GM12878 (cell line): ENCODE measurements around the gene CFAP300. TPM values are rescaled to one million over a fixed set of nuclear protein-coding genes. Genes with fewer than 3 reads are reported as not detected.
A peak's percentile ranks its signal among the peaks of the same experiment; 100 is the strongest.

Experiments
- ATAC-seq: fragments of 200-7000 bp; cut with Tn5 transposase; 3 replicates; pipeline ENCODE4 v1.9.1; 2020; ENCODE audit warnings: mild to moderate bottlenecking, moderate library complexity
- BruUV-seq: library from RNA; stranded (reverse); fragments of 400-500 nt; replicated peaks from 2 replicates; lab custom pipeline; 2021; lab: Mats Ljungman, UMichigan
- CTCF ChIA-PET: fragments of 300-600 bp; sonication (Branson Sonifier 250); formaldehyde crosslinking; extraction: SDS; loops from one replicate; lab custom pipeline; 2021; ENCODE audit warnings: inconsistent platforms; lab: Yijun Ruan, JAX
- POLR2A ChIA-PET: fragments of 350-600 bp; formaldehyde crosslinking; extraction: SDS; loops from one replicate; lab custom pipeline; 2021; ENCODE audit warnings: inconsistent platforms; lab: Charles Lee
- RAD21 ChIA-PET: fragments of 300-600 bp; sonication (Branson Sonifier 250); formaldehyde crosslinking; loops from one replicate; lab custom pipeline; 2023; ENCODE audit warnings: antibody characterized with exemption; ENCODE audit not compliant: unreplicated experiment; lab: Charles Lee
- SMC1A ChIA-PET: fragments of 300-600 bp; sonication (Branson Sonifier 250); formaldehyde crosslinking; loops from one replicate; lab custom pipeline; 2023; ENCODE audit not compliant: unreplicated experiment, uncharacterized antibody; lab: Charles Lee
- DNase-seq: peaks from one replicate; pipeline ENCODE4 v3.0.0-alpha.2; 2011; ENCODE audit warnings: low read depth, low spot score
- FAIRE-seq: peaks from 3 replicates; lab custom pipeline; 2011; peaks lifted over from hg19 to GRCh38; lab: Jason Lieb, UNC
- H2AFZ ChIP-seq: 2 replicates; pipeline ENCODE4 v1.6.0; 2011; ENCODE audit warnings: low read depth, low read length, control low read depth; ENCODE audit not compliant: control insufficient read depth
- H3K27ac ChIP-seq: 2 replicates; pipeline ENCODE4 v1.5.1; 2011; ENCODE audit warnings: control low read depth; ENCODE audit not compliant: control insufficient read depth, insufficient read depth
- H3K27me3 ChIP-seq, 2 experiments: replicated peaks in 1 of 2; 2 replicates each; pipeline versions ENCODE4 v1.6.0 to v1.6.1; 2011; ENCODE audit warnings: low read length in 1 of 2; ENCODE audit not compliant: control insufficient read depth in 2 of 2, insufficient read depth in 2 of 2
- H3K36me3 ChIP-seq, 2 experiments: 2 replicates each; pipeline ENCODE4 v1.5.1; 2011; ENCODE audit warnings: low read length in 1 of 2; ENCODE audit not compliant: control insufficient read depth in 2 of 2, insufficient read depth in 2 of 2
- H3K4me1 ChIP-seq: 2 replicates; pipeline ENCODE4 v1.6.1; 2011; ENCODE audit warnings: mild to moderate bottlenecking, low read length, moderate library complexity, mixed read lengths; ENCODE audit not compliant: control insufficient read depth, insufficient read depth
- H3K4me2 ChIP-seq: 2 replicates; pipeline ENCODE4 v1.6.0; 2011; ENCODE audit warnings: control low read depth; ENCODE audit not compliant: control insufficient read depth, insufficient read depth
- H3K4me3 ChIP-seq: fragments of 200-600 bp; sonication (generic); 2 replicates; pipeline ENCODE4 v1.5.1; 2016
- H3K79me2 ChIP-seq: 2 replicates; pipeline ENCODE4 v1.6.0; 2011; ENCODE audit warnings: low read length; ENCODE audit not compliant: control insufficient read depth, insufficient read depth
- H3K9ac ChIP-seq: 2 replicates; pipeline ENCODE4 v1.8.0; 2011; ENCODE audit warnings: low read length, control low read depth, mixed read lengths; ENCODE audit not compliant: control insufficient read depth, insufficient read depth
- H3K9me3 ChIP-seq: replicated peaks from 3 replicates; pipeline ENCODE4 v1.5.1; 2011; ENCODE audit warnings: mild to moderate bottlenecking, low read length; ENCODE audit not compliant: control insufficient read depth, insufficient read depth
- H4K20me1 ChIP-seq: 2 replicates; pipeline ENCODE4 v1.6.0; 2011; ENCODE audit not compliant: control insufficient read depth, insufficient read depth
- CTCF ChIP-seq, 3 experiments: IDR thresholded peaks in 2 of 3; conservative IDR thresholded peaks in 1 of 3; 2 replicates each; pipeline ENCODE4 v1.5.1; 2011; ENCODE audit warnings: low read depth in 3 of 3, low read length in 3 of 3, mild to moderate bottlenecking in 3 of 3, control low read depth in 2 of 3, moderate library complexity in 2 of 3, inconsistent platforms in 1 of 3, mixed read lengths in 1 of 3; ENCODE audit not compliant: control insufficient read depth in 2 of 3, insufficient read depth in 1 of 3; ENCODE audit errors: extremely low read depth in 1 of 3
- NRF1 ChIP-seq: conservative IDR thresholded peaks from 2 replicates; pipeline ENCODE4 v1.6.1; 2011; ENCODE audit warnings: mild to moderate bottlenecking, low read depth, low read length, improper control_type of control experiment
- ZBTB4 ChIP-seq: fragments of 450-650 bp; formaldehyde crosslinking; IDR thresholded peaks from 2 replicates; pipeline ENCODE4 v1.4.0; 2022; ENCODE audit warnings: mild to moderate bottlenecking, moderate library complexity
- WGBS: methylation state at CpG from one replicate; pipeline ENCODE4 v1.1.6; 2016; ENCODE audit warnings: low lambda C conversion rate; ENCODE audit not compliant: insufficient replicate concordance, insufficient coverage; ENCODE audit errors: missing lambda C conversion rate; 5-methylcytosine and 5-hydroxymethylcytosine counted together
- in situ Hi-C: fragments of 300-500 bp; cut with MboI; formaldehyde crosslinking; loops from 9 replicates; pipeline ENCODE4 v1.14.3; 2018; ENCODE audit warnings: mixed read lengths
- intact Hi-C: fragments of 100-400 bp; cut with micrococcal nuclease; formaldehyde crosslinking; loops from one replicate; pipeline ENCODE4 v1.14.2; 2022; ENCODE audit not compliant: unreplicated experiment
- polyA plus RNA-seq, 11 experiments: library from polyadenylated mRNA; depleted of rRNA in 4 of 11; unstranded in 6 of 11; stranded (reverse) in 5 of 11; fragments of >200 nt; fragmentation: Nextera tagmentation in 4 of 11; fragmentation: Illumina TruSeq in 1 of 11; extraction: Ambion mirVana in 4 of 11; extraction: Trizol in 1 of 11; gene quantifications; 1 replicate in 1 of 11; 2 replicates in 10 of 11; pipeline versions ENCODE4 v1.2.1 to v1.2.3, GENCODE V29; 2011 to 2016; ENCODE audit warnings: inconsistent platforms in 2 of 11, missing spikeins in 2 of 11, low read depth in 1 of 11
- total RNA-seq, 4 experiments: library from RNA; depleted of rRNA in 3 of 4; stranded (reverse); fragments of >200 nt in 3 of 4; fragmentation: Illumina TruSeq in 1 of 4; extraction: Trizol in 1 of 4; gene quantifications; 2 replicates each; pipeline versions ENCODE4 v1.2.1 to v1.2.3, GENCODE V29; 2013 to 2021

CFAP300 gene
- total and polyA plus RNA-seq, 10 of the 15 experiments (the other 5 are each of a cell fraction or from before 2014, with no cell fraction given) = not detected

GRCh38 chr11:102061276-102061675, 14.0 kb downstream of the CFAP300 start:
- Histone ChIP-seq H3K36me3 (no peaks in the 10 kb centered on the region), H4K20me1 (no peaks in the 10 kb centered on the region), H3K79me2 (no peaks in the 10 kb centered on the region), H3K4me2 (no peak overlapping the region), H3K4me1 (no peaks in the 10 kb centered on the region), H3K9ac (no peak overlapping the region), H2AFZ (no peak overlapping the region), H3K9me3 (no peaks in the 10 kb centered on the region)
- BruUV-seq = no TSS peak
- in situ Hi-C loops = no loop called here
- DNase-seq = no peak
- ChIA-PET POLR2A (no interaction called here), CTCF (interaction anchor here (0.7 to 1.2 kb wide), 2 partner anchors 54 to 233 kb away, joined by 3 read pairs; no protein-coding TSS in a partner anchor)
- ATAC-seq = peak; percentile 36; the same call in 2 of the 3 replicates
- TF ChIP-seq CTCF (IDR thresholded peaks at IDR 0.05 in 2 of 3, conservative IDR thresholded peaks at IDR 0.05 in 1 of 3; ENCODE audit: control insufficient read depth in 2 of 3, extremely low read depth in 1 of 3, insufficient read depth in 1 of 3, low read depth in 3 of 3, low read length in 3 of 3) = peak in 2 of 3 experiments; percentile 10; a peak in 2 of 6 replicates
- no peak for TF ChIP-seq ZBTB4
- no peak for TF ChIP-seq NRF1
- TF ChIP-seq, all 136 proteins: peak for 1
- 8% methylated on average over 2 of the region's 2 CpGs for WGBS
- H3K27me3 ChIP-seq = no peaks in the 10 kb centered on the region
- intact Hi-C loops = no loop called here
- ChIA-PET SMC1A (interaction anchor here (0.6 kb wide), 1 partner anchor 146 kb away, joined by 3 read pairs; no protein-coding TSS in a partner anchor), RAD21 (no interaction called here)
- no peak overlapping the region for H3K27ac ChIP-seq
- no peak overlapping the region for H3K4me3 ChIP-seq
- FAIRE-seq = no peak
